HuH-7 (cell line): ENCODE data around the gene PRSS56.
"Not testable (repeated sequence)": the region's sequence is repeated elsewhere in the genome, so short reads cannot be mapped to it uniquely, and the experiment has no call there.

ENCODE experiments used
- DNase-seq: peaks from one replicate; pipeline ENCODE4 v3.0.0; 2011; ENCODE audit warnings: low spot score

PRSS56 gene

GRCh38 chr2:232525791-232526371 lies 5.7 kb downstream of the PRSS56 start, which contains the start of gene CHRND:
Gene CHRND (plus strand): TSS chr2:232526160. CDS start chr2:232526216, 56 bp downstream.
- DNase-seq: no peak

GRCh38 chr2:232526372-232526941 lies 6.3 kb downstream of the PRSS56 start:
- DNase-seq: no peak

- no peak for DNase-seq
Measured at GRCh38 chr2:232527905-232528470, 7.8 kb downstream of the PRSS56 start.

- DNase-seq: no peak
Measured at GRCh38 chr2:232528746-232529460, 8.7 kb downstream of the PRSS56 start.

GRCh38 chr2:232529806-232530547 lies 9.8 kb downstream of the PRSS56 start:
- DNase-seq: no peak

GRCh38 chr2:232530626-232531260 lies 10.6 kb downstream of the PRSS56 start:
- no peak for DNase-seq

GRCh38 chr2:232532419-232532818 lies 12.2 kb downstream of the PRSS56 start:
- no peak for DNase-seq

GRCh38 chr2:232532821-232533220 lies 12.6 kb downstream of the PRSS56 start:
- DNase-seq: not testable (repeated sequence)

- DNase-seq: no peak
Measured at GRCh38 chr2:232533944-232534710, 13.9 kb downstream of the PRSS56 start.

GRCh38 chr2:232534940-232535651 lies 14.9 kb downstream of the PRSS56 start:
- no peak for DNase-seq

GRCh38 chr2:232535761-232536530 lies 15.8 kb downstream of the PRSS56 start:
- no peak for DNase-seq

GRCh38 chr2:232537079-232537478 lies 16.9 kb downstream of the PRSS56 start:
- peak; percentile 80 for DNase-seq

- no peak for DNase-seq
Measured at GRCh38 chr2:232537499-232537898, 17.3 kb downstream of the PRSS56 start.

- no peak for DNase-seq
Measured at GRCh38 chr2:232538671-232539070, 18.5 kb downstream of the PRSS56 start.

GRCh38 chr2:232539298-232540231 lies 19.4 kb downstream of the PRSS56 start, which contains the start of gene CHRNG:
Gene CHRNG (plus strand): TSS chr2:232539692. CDS start chr2:232539748, 56 bp downstream.
- no peak for DNase-seq

- no peak for DNase-seq
Measured at GRCh38 chr2:232540441-232541041, 20.4 kb downstream of the PRSS56 start.

- DNase-seq: no peak
Measured at GRCh38 chr2:232541195-232541960, 21.2 kb downstream of the PRSS56 start.
